Measurements from ENCODE around the gene EMC1.

EMC1 gene

GRCh38 chr1:19262744-19263143, 11.4 kb upstream of the EMC1 start:
- TF ChIP-seq RAD21 (IDR thresholded peaks at IDR 0.05; ENCODE audit: low read depth) (no peak), FOXM1 (IDR thresholded peaks at IDR 0.05; ENCODE audit: borderline replicate concordance, low read depth) (no peak), TEAD4 (IDR thresholded peaks at IDR 0.05) (no peak), NFIC (IDR thresholded peaks at IDR 0.05) (no peak), REST (IDR thresholded peaks at IDR 0.05; ENCODE audit: low read depth) (no peak), CEBPB (IDR thresholded peaks at IDR 0.05) (no peak), MAX (IDR thresholded peaks at IDR 0.05) (no peak), EGR1 (IDR thresholded peaks at IDR 0.05) (no peak), TAF1 (IDR thresholded peaks at IDR 0.05; ENCODE audit: low read depth) (no peak), YY1 (IDR thresholded peaks at IDR 0.05; ENCODE audit: low read depth) (no peak), USF1 (IDR thresholded peaks at IDR 0.05) (no peak), TCF12 (IDR thresholded peaks at IDR 0.05; ENCODE audit: low read depth) (no peak), CREB1 (IDR thresholded peaks at IDR 0.05; ENCODE audit: low read depth) (no peak), ZBTB7A (IDR thresholded peaks at IDR 0.05; ENCODE audit: low read depth) (no peak), EP300 (IDR thresholded peaks at IDR 0.05; ENCODE audit: borderline replicate concordance) (no peak)

- no peak for TF ChIP-seq YY1 (IDR thresholded peaks at IDR 0.05; ENCODE audit: low read depth)
- TF ChIP-seq TCF12 (IDR thresholded peaks at IDR 0.05; ENCODE audit: low read depth) = no peak
- TF ChIP-seq ZBTB7A (IDR thresholded peaks at IDR 0.05; ENCODE audit: low read depth) = no peak
- TF ChIP-seq MAX (IDR thresholded peaks at IDR 0.05) = no peak
- TF ChIP-seq NFIC (IDR thresholded peaks at IDR 0.05) = no peak
- no peak for TF ChIP-seq CREB1 (IDR thresholded peaks at IDR 0.05; ENCODE audit: low read depth)
- no peak for TF ChIP-seq CEBPB (IDR thresholded peaks at IDR 0.05)
- no peak for TF ChIP-seq RAD21 (IDR thresholded peaks at IDR 0.05; ENCODE audit: low read depth)
- TF ChIP-seq FOXM1 (IDR thresholded peaks at IDR 0.05; ENCODE audit: borderline replicate concordance, low read depth) = no peak
- no peak for TF ChIP-seq TEAD4 (IDR thresholded peaks at IDR 0.05)
- no peak for TF ChIP-seq EP300 (IDR thresholded peaks at IDR 0.05; ENCODE audit: borderline replicate concordance)
- no peak for TF ChIP-seq USF1 (IDR thresholded peaks at IDR 0.05)
- no peak for TF ChIP-seq TAF1 (IDR thresholded peaks at IDR 0.05; ENCODE audit: low read depth)
- no peak for TF ChIP-seq EGR1 (IDR thresholded peaks at IDR 0.05)
- TF ChIP-seq REST (IDR thresholded peaks at IDR 0.05; ENCODE audit: low read depth) = no peak
These were observed 10.7 kb upstream of the EMC1 start for GRCh38 chr1:19262047-19262446.

- TF ChIP-seq TEAD4 (IDR thresholded peaks at IDR 0.05) (no peak), EP300 (IDR thresholded peaks at IDR 0.05; ENCODE audit: borderline replicate concordance) (no peak), REST (IDR thresholded peaks at IDR 0.05; ENCODE audit: low read depth) (no peak), FOXM1 (IDR thresholded peaks at IDR 0.05; ENCODE audit: borderline replicate concordance, low read depth) (no peak), CEBPB (IDR thresholded peaks at IDR 0.05) (no peak)
These were observed 9.2 kb upstream of the EMC1 start for GRCh38 chr1:19260211-19261138.

- no peak for TF ChIP-seq NFIC (IDR thresholded peaks at IDR 0.05)
- no peak for TF ChIP-seq EGR1 (IDR thresholded peaks at IDR 0.05)
These were observed 7.0 kb upstream of the EMC1 start for GRCh38 chr1:19258353-19258752.
